HG03460 (cell line): Measurements from ENCODE around the gene KIRREL3.

Experiments
- ATAC-seq: cut with Tn5 transposase; IDR thresholded peaks from one replicate; pipeline ENCODE4 v1.9.1; 2021; ENCODE audit not compliant: unreplicated experiment

Gene KIRREL3

GRCh38 chr11:126719740-126720139, 280.8 kb downstream of the KIRREL3 start:
- ATAC-seq, result no peak

- ATAC-seq, result no peak
Observed at GRCh38 chr11:126718276-126718675, 282.3 kb downstream of the KIRREL3 start.

GRCh38 chr11:126716456-126717083, 284.0 kb downstream of the KIRREL3 start:
- ATAC-seq, result no peak

- no peak for ATAC-seq
Observed at GRCh38 chr11:126713806-126714205, 286.8 kb downstream of the KIRREL3 start.

- ATAC-seq, result no peak
Observed at GRCh38 chr11:126711977-126712625, 288.5 kb downstream of the KIRREL3 start.

- no peak for ATAC-seq
Observed at GRCh38 chr11:126710804-126711399, 289.7 kb downstream of the KIRREL3 start.

GRCh38 chr11:126707498-126707897, 293.1 kb downstream of the KIRREL3 start:
- no peak for ATAC-seq

- ATAC-seq, result no peak
Observed at GRCh38 chr11:126704096-126704495, 296.5 kb downstream of the KIRREL3 start.

- ATAC-seq, result no peak
Observed at GRCh38 chr11:126703662-126704061, 296.9 kb downstream of the KIRREL3 start.

GRCh38 chr11:126702987-126703386, 297.6 kb downstream of the KIRREL3 start:
- ATAC-seq, result no peak

GRCh38 chr11:126702165-126702720, 298.3 kb downstream of the KIRREL3 start:
- no peak for ATAC-seq

GRCh38 chr11:126701520-126701897, 299.1 kb downstream of the KIRREL3 start:
- ATAC-seq, result no peak

GRCh38 chr11:126700768-126701519, 299.6 kb downstream of the KIRREL3 start:
- ATAC-seq, result no peak

- no peak for ATAC-seq
Observed at GRCh38 chr11:126698576-126698975, 302.0 kb downstream of the KIRREL3 start.

- no peak for ATAC-seq
Observed at GRCh38 chr11:126697936-126698335, 302.6 kb downstream of the KIRREL3 start.

GRCh38 chr11:126696982-126697381, 303.6 kb downstream of the KIRREL3 start:
- ATAC-seq, result no peak

- ATAC-seq, result no peak
Observed at GRCh38 chr11:126695293-126695692, 305.3 kb downstream of the KIRREL3 start.

GRCh38 chr11:126694065-126694625, 306.4 kb downstream of the KIRREL3 start:
- no peak for ATAC-seq

GRCh38 chr11:126687477-126687876, 313.1 kb downstream of the KIRREL3 start:
- no peak for ATAC-seq

- ATAC-seq, result no peak
Observed at GRCh38 chr11:126686938-126687337, 313.6 kb downstream of the KIRREL3 start.
